Left hindlimb (tissue), 1 donor: Measurements from ENCODE around the gene HOXC13.

ENCODE experiments used
- DNase-seq: peaks from one replicate; pipeline ENCODE4 v3.0.0-alpha.2; 2018

HOXC13 gene

GRCh38 chr12:53955036-53955775 lies 16.6 kb downstream of the HOXC13 start:
- DNase-seq, result no peak

- no peak for DNase-seq
These were observed 17.2 kb downstream of the HOXC13 start for GRCh38 chr12:53955776-53956250.

- DNase-seq, result no peak
These were observed 17.7 kb downstream of the HOXC13 start for GRCh38 chr12:53956251-53956887.

GRCh38 chr12:53956914-53957536 lies 18.4 kb downstream of the HOXC13 start:
- no peak for DNase-seq

GRCh38 chr12:53958128-53958527 lies 19.5 kb downstream of the HOXC13 start:
- DNase-seq, result no peak

- DNase-seq, result no peak
These were observed 20.7 kb downstream of the HOXC13 start for GRCh38 chr12:53959314-53959713.

GRCh38 chr12:53960187-53961024 lies 21.8 kb downstream of the HOXC13 start:
- DNase-seq, result no peak

GRCh38 chr12:53961025-53961761 lies 22.6 kb downstream of the HOXC13 start:
- no peak for DNase-seq

- no peak for DNase-seq
These were observed 24.4 kb downstream of the HOXC13 start for GRCh38 chr12:53963005-53963404.

- no peak for DNase-seq
These were observed 25.0 kb downstream of the HOXC13 start for GRCh38 chr12:53963434-53964314.

GRCh38 chr12:53964315-53964713 lies 25.7 kb downstream of the HOXC13 start:
- DNase-seq, result no peak

GRCh38 chr12:53965281-53966084 lies 26.9 kb downstream of the HOXC13 start:
- DNase-seq, result peak; percentile 79

GRCh38 chr12:53966085-53966384 lies 27.4 kb downstream of the HOXC13 start:
- no peak for DNase-seq

GRCh38 chr12:53966385-53967133 lies 27.9 kb downstream of the HOXC13 start:
- no peak for DNase-seq

- DNase-seq, result no peak
These were observed 28.8 kb downstream of the HOXC13 start for GRCh38 chr12:53967421-53967925.

- DNase-seq, result no peak
These were observed 29.8 kb downstream of the HOXC13 start for GRCh38 chr12:53968214-53969127.

- DNase-seq, result no peak
These were observed 31.1 kb downstream of the HOXC13 start for GRCh38 chr12:53969588-53970259.

GRCh38 chr12:53970451-53970850 lies 31.8 kb downstream of the HOXC13 start:
- DNase-seq, result no peak
